PC-3 (cell line): Measurements from ENCODE around the gene OR12D1.

ENCODE experiments used
- EZH2 ChIP-seq: fragments of 300-600 bp; sonication (generic); IDR thresholded peaks from one replicate; pipeline ENCODE4 v1.6.1; 2017; ENCODE audit warnings: antibody characterized with exemption, mild to moderate bottlenecking, low read length; ENCODE audit not compliant: unreplicated experiment
- TF ChIP-seq, protein P1 (sequence below): fragments of 300-600 bp; sonication (generic); conservative IDR thresholded peaks from 2 replicates; pipeline ENCODE4 v1.5.1; 2017; ENCODE audit warnings: antibody characterized with exemption, low read depth, mild to moderate bottlenecking, low read length

DNA sequence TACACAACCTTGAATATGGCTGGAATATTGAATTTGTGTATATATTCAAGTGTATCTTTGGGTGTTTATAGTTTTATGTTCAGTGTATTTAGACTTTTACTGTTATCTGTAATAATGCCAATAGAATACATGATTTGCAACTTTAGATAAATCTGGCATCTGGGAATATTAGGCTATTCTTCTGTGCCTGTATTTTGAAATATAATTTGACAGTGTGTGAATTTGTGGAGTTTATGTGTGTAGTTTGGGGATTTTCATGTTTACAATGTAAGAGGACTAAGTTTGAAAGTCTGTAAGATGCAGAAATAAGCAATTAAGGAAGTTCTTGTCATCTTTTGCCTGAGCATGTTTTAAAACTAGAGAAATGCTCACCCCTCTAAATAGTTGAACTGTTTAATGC, 24.3 kb downstream of the OR12D1 start, which contains the start of gene OR10C1:
- TF ChIP-seq, protein P1, sequence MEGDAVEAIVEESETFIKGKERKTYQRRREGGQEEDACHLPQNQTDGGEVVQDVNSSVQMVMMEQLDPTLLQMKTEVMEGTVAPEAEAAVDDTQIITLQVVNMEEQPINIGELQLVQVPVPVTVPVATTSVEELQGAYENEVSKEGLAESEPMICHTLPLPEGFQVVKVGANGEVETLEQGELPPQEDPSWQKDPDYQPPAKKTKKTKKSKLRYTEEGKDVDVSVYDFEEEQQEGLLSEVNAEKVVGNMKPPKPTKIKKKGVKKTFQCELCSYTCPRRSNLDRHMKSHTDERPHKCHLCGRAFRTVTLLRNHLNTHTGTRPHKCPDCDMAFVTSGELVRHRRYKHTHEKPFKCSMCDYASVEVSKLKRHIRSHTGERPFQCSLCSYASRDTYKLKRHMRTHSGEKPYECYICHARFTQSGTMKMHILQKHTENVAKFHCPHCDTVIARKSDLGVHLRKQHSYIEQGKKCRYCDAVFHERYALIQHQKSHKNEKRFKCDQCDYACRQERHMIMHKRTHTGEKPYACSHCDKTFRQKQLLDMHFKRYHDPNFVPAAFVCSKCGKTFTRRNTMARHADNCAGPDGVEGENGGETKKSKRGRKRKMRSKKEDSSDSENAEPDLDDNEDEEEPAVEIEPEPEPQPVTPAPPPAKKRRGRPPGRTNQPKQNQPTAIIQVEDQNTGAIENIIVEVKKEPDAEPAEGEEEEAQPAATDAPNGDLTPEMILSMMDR: no peak
- no peak for TF ChIP-seq EZH2
